Stimulated activated naive CD8-positive, alpha-beta T cell treated with anti-CD3 and anti-CD28 coated beads, Interleukin-15, amount 100 ng/mL, for 72 hours (primary cell): ENCODE measurements around the gene PCNX2.
A peak's percentile ranks its signal among the peaks of the same experiment; 100 is the strongest.

Experiments used
- ATAC-seq: fragments of 150-1000 bp; cut with Tn5 transposase; 2 replicates; pipeline ENCODE4 v1.10.0; 2021; ENCODE audit warnings: mild to moderate bottlenecking, moderate library complexity
- DNase-seq, 2 donors: peaks; one replicate each; pipeline ENCODE4 v3.0.0; 2021 to 2022
- H3K27ac Mint-ChIP-seq, 2 donors: one replicate each; pipeline ENCODE4 v1.8.0; 2022; ENCODE audit warnings: mild to moderate bottlenecking in 2 of 2, mixed read lengths in 2 of 2, moderate library complexity in 2 of 2
- H3K27me3 Mint-ChIP-seq: one replicate; pipeline ENCODE4 v1.8.0; 2022; ENCODE audit warnings: mixed read lengths
- H3K4me1 Mint-ChIP-seq: one replicate; pipeline ENCODE4 v1.8.0; 2022; ENCODE audit warnings: mild to moderate bottlenecking, mixed read lengths
- H3K4me3 Mint-ChIP-seq, 2 donors: one replicate each; pipeline ENCODE4 v1.8.0; 2022; ENCODE audit warnings: mild to moderate bottlenecking in 2 of 2, mixed read lengths in 2 of 2, moderate library complexity in 1 of 2
- H3K9me3 Mint-ChIP-seq, 2 donors: one replicate each; pipeline ENCODE4 v1.8.0; 2022; ENCODE audit warnings: mixed read lengths in 2 of 2

PCNX2 gene

GRCh38 chr1:233078396-233078795 lies 217.1 kb downstream of the PCNX2 start:
- no peak for DNase-seq
- Mint-ChIP-seq H3K4me3 (no peak overlapping the region), H3K27ac (no peak overlapping the region), H3K9me3 (peaks cover 5 to 7% of the 10 kb centered on the region in 2 donors), H3K27me3 (no peaks in the 10 kb centered on the region), H3K4me1 (no peaks in the 10 kb centered on the region)
- ATAC-seq, result no peak

GRCh38 chr1:233075915-233076295 lies 219.6 kb downstream of the PCNX2 start:
- H3K27me3 Mint-ChIP-seq, result no peaks in the 10 kb centered on the region
- H3K4me3 Mint-ChIP-seq, result no peak overlapping the region
- ATAC-seq, result no peak
- H3K4me1 Mint-ChIP-seq, result no peaks in the 10 kb centered on the region
- H3K9me3 Mint-ChIP-seq, result peaks cover 5 to 7% of the 10 kb centered on the region in 2 donors
- DNase-seq, result no peak
- no peak overlapping the region for H3K27ac Mint-ChIP-seq

GRCh38 chr1:233066087-233066486 lies 229.4 kb downstream of the PCNX2 start:
- no peak for DNase-seq
- H3K27ac Mint-ChIP-seq, result no peak overlapping the region
- H3K4me3 Mint-ChIP-seq, result no peak overlapping the region

GRCh38 chr1:233065685-233066084 lies 229.8 kb downstream of the PCNX2 start:
- Mint-ChIP-seq H3K27ac (no peak overlapping the region), H3K4me1 (no peaks in the 10 kb centered on the region), H3K27me3 (no peaks in the 10 kb centered on the region), H3K9me3 (peaks cover 0 to 10% of the 10 kb centered on the region in 2 donors), H3K4me3 (no peak overlapping the region)
- no peak for ATAC-seq
- DNase-seq, result no peak

More at GRCh38 chr1:233066087-233066486, 229.4 kb downstream of the PCNX2 start:
- H3K27me3 Mint-ChIP-seq, result no peaks in the 10 kb centered on the region
- no peaks in the 10 kb centered on the region for H3K4me1 Mint-ChIP-seq
- ATAC-seq, result no peak
- peaks cover 0 to 10% of the 10 kb centered on the region in 2 donors for H3K9me3 Mint-ChIP-seq

GRCh38 chr1:233064988-233065387 lies 230.5 kb downstream of the PCNX2 start:
- Mint-ChIP-seq H3K27ac (no peak overlapping the region), H3K4me3 (no peak overlapping the region), H3K27me3 (no peaks in the 10 kb centered on the region), H3K4me1 (no peaks in the 10 kb centered on the region), H3K9me3 (peaks cover 0 to 10% of the 10 kb centered on the region in 2 donors)
- ATAC-seq, result no peak
- no peak for DNase-seq

GRCh38 chr1:233063462-233063861 lies 232.1 kb downstream of the PCNX2 start:
- Mint-ChIP-seq H3K4me1 (no peaks in the 10 kb centered on the region), H3K27ac (no peak overlapping the region), H3K4me3 (no peak overlapping the region)

GRCh38 chr1:233061265-233061664 lies 234.3 kb downstream of the PCNX2 start:
- Mint-ChIP-seq H3K27ac (no peak overlapping the region), H3K27me3 (no peaks in the 10 kb centered on the region), H3K4me3 (no peak overlapping the region), H3K4me1 (no peaks in the 10 kb centered on the region), H3K9me3 (peaks cover 0 to 4% of the 10 kb centered on the region in 2 donors)
- ATAC-seq (no peak), DNase-seq (no peak)

More at GRCh38 chr1:233063462-233063861, 232.1 kb downstream of the PCNX2 start:
- H3K27me3 Mint-ChIP-seq, result no peaks in the 10 kb centered on the region
- H3K9me3 Mint-ChIP-seq, result peaks cover 0 to 10% of the 10 kb centered on the region in 2 donors
- DNase-seq (no peak), ATAC-seq (no peak)

- no peaks in the 10 kb centered on the region for H3K4me1 Mint-ChIP-seq
- no peaks in the 10 kb centered on the region for H3K27me3 Mint-ChIP-seq
- no peak for DNase-seq
- no peak for ATAC-seq
- no peak overlapping the region for H3K4me3 Mint-ChIP-seq
- no peak overlapping the region for H3K27ac Mint-ChIP-seq
- no peaks in the 10 kb centered on the region for H3K9me3 Mint-ChIP-seq
Observed at GRCh38 chr1:233060461-233060994, 235.0 kb downstream of the PCNX2 start.

GRCh38 chr1:233057836-233058235 lies 237.7 kb downstream of the PCNX2 start:
- ATAC-seq (no peak), DNase-seq (no peak)
- no peak overlapping the region for H3K4me3 Mint-ChIP-seq
- no peak overlapping the region for H3K27ac Mint-ChIP-seq
- H3K4me1 Mint-ChIP-seq, result no peaks in the 10 kb centered on the region
- H3K9me3 Mint-ChIP-seq, result no peaks in the 10 kb centered on the region
- no peaks in the 10 kb centered on the region for H3K27me3 Mint-ChIP-seq

GRCh38 chr1:233055879-233056641 lies 239.5 kb downstream of the PCNX2 start:
- ATAC-seq (no peak), DNase-seq (no peak)
- H3K4me1 Mint-ChIP-seq, result no peaks in the 10 kb centered on the region
- H3K4me3 Mint-ChIP-seq, result no peak overlapping the region
- H3K27ac Mint-ChIP-seq, result no peak overlapping the region
- no peaks in the 10 kb centered on the region for H3K9me3 Mint-ChIP-seq
- no peaks in the 10 kb centered on the region for H3K27me3 Mint-ChIP-seq

GRCh38 chr1:233045588-233045987 lies 249.9 kb downstream of the PCNX2 start:
- Mint-ChIP-seq H3K9me3 (peaks cover 10 to 16% of the 10 kb centered on the region in 2 donors), H3K4me1 (no peaks in the 10 kb centered on the region), H3K27ac (no peak overlapping the region), H3K4me3 (no peak overlapping the region), H3K27me3 (no peaks in the 10 kb centered on the region)
- ATAC-seq (no peak), DNase-seq (no peak)

- ATAC-seq (no peak), DNase-seq (no peak)
- Mint-ChIP-seq H3K27ac (no peak overlapping the region), H3K27me3 (no peaks in the 10 kb centered on the region), H3K4me1 (no peaks in the 10 kb centered on the region), H3K9me3 (no peaks in the 10 kb centered on the region), H3K4me3 (no peak overlapping the region)
Observed at GRCh38 chr1:233042834-233043233, 252.7 kb downstream of the PCNX2 start.

- Mint-ChIP-seq H3K27ac (peak overlapping the region in 1 of 2 donors; percentile 16), H3K4me3 (no peak overlapping the region)
Observed at GRCh38 chr1:233040494-233040893, 255.0 kb downstream of the PCNX2 start.

GRCh38 chr1:233038581-233038980 lies 256.9 kb downstream of the PCNX2 start:
- Mint-ChIP-seq H3K4me3 (no peak overlapping the region), H3K27ac (no peak overlapping the region), H3K9me3 (no peaks in the 10 kb centered on the region), H3K27me3 (no peaks in the 10 kb centered on the region), H3K4me1 (no peaks in the 10 kb centered on the region)
- DNase-seq, result no peak
- no peak for ATAC-seq

More at GRCh38 chr1:233040494-233040893, 255.0 kb downstream of the PCNX2 start:
- Mint-ChIP-seq H3K9me3 (no peaks in the 10 kb centered on the region), H3K4me1 (no peaks in the 10 kb centered on the region), H3K27me3 (no peaks in the 10 kb centered on the region)
- DNase-seq, result no peak
- no peak for ATAC-seq

- H3K4me3 Mint-ChIP-seq, result no peak overlapping the region
Observed at GRCh38 chr1:233037843-233038242, 257.7 kb downstream of the PCNX2 start.

GRCh38 chr1:233034836-233035235 lies 260.7 kb downstream of the PCNX2 start:
- H3K9me3 Mint-ChIP-seq, result no peaks in the 10 kb centered on the region
- no peak overlapping the region for H3K4me3 Mint-ChIP-seq
- no peaks in the 10 kb centered on the region for H3K27me3 Mint-ChIP-seq
- ATAC-seq, result no peak
- H3K4me1 Mint-ChIP-seq, result no peaks in the 10 kb centered on the region
- no peak overlapping the region for H3K27ac Mint-ChIP-seq
- DNase-seq, result no peak

More at GRCh38 chr1:233037843-233038242, 257.7 kb downstream of the PCNX2 start:
- Mint-ChIP-seq H3K4me1 (no peaks in the 10 kb centered on the region), H3K9me3 (no peaks in the 10 kb centered on the region), H3K27ac (no peak overlapping the region), H3K27me3 (no peaks in the 10 kb centered on the region)
- ATAC-seq (no peak), DNase-seq (no peak)
